ENCODE results near the gene RTKN. TPM values are rescaled to one million over a fixed set of nuclear protein-coding genes. Genes with fewer than 3 reads are reported as not detected.
"Not testable (repeated sequence)": the region's sequence is repeated elsewhere in the genome, so short reads cannot be mapped to it uniquely, and the experiment has no call there.

The RTKN gene
- total RNA-seq, 2 donors from 2014 or later = 36.1 to 80.8 TPM

DNA sequence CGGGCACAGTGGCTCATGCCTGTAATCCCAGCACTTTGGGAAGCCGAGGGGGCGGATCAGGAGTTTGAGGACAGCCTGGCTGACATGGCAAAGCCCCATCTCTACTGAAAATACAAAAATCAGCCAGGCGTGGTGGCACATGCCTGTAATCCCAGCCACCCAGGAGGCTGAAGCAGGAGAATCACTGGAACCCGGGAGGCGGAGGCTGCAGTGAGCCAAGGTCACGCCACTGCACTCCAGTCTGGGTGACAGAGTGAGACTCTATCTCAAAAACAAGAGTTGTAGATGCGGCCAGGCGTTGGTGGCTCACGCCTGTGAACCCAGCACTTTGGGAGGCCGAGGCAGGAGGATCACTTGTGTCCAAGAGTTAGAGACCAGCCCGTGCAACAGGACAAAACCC is 29.0 kb upstream of the RTKN start:
- ATAC-seq; H3K27me3 ChIP-seq; intact Hi-C loops (cut with DNase I); H3K27ac ChIP-seq; H3K9me3 ChIP-seq; H3K36me3 ChIP-seq (replicated peaks in 1 of 2; ENCODE audit: insufficient read depth in 1 of 2, low read depth in 2 of 2); DNase-seq; H3K4me3 ChIP-seq: not testable (repeated sequence)
- H3K4me1 ChIP-seq = peaks cover 30% of the 10 kb centered on the region
- WGBS, 2 donors = 89 to 90% methylated on average over 9 to 12 of the region's 12 CpGs
- peak in 1 of 3 donors; percentile 6 for TF ChIP-seq POLR2A (IDR thresholded peaks at IDR 0.05)

DNA sequence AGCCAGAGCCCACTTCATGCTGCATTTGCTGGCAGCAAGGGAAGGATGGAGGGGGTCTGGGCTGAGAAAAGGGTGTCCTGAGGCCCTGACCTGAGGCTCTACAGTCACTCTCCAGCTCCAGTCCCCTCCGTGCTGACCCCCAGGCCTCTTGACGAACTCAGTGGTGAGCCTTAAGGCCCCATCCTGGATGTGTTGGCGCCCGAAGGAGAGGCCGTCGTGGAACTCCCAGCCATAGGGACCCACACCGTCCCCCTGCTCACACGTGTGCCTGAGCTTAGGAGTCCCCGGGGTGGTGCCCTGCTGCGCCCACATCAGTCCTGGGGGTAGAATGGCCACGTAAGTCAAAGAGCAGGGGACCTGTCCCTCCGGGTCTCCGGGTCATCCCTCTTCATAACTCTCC is 22.7 kb upstream of the RTKN start:
- peak; percentile 4 for ATAC-seq
- no peaks in the 10 kb centered on the region for H3K36me3 ChIP-seq (replicated peaks in 1 of 2; ENCODE audit: insufficient read depth in 1 of 2, low read depth in 2 of 2)
- no peak for TF ChIP-seq POLR2A (IDR thresholded peaks at IDR 0.05)
- TF ChIP-seq, protein P1, sequence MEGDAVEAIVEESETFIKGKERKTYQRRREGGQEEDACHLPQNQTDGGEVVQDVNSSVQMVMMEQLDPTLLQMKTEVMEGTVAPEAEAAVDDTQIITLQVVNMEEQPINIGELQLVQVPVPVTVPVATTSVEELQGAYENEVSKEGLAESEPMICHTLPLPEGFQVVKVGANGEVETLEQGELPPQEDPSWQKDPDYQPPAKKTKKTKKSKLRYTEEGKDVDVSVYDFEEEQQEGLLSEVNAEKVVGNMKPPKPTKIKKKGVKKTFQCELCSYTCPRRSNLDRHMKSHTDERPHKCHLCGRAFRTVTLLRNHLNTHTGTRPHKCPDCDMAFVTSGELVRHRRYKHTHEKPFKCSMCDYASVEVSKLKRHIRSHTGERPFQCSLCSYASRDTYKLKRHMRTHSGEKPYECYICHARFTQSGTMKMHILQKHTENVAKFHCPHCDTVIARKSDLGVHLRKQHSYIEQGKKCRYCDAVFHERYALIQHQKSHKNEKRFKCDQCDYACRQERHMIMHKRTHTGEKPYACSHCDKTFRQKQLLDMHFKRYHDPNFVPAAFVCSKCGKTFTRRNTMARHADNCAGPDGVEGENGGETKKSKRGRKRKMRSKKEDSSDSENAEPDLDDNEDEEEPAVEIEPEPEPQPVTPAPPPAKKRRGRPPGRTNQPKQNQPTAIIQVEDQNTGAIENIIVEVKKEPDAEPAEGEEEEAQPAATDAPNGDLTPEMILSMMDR (IDR thresholded peaks at IDR 0.05) = no peak
- peak overlapping the region in 3 of 4 donors; percentile 64 to 89 (median 85) for H3K27ac ChIP-seq
- no peak for DNase-seq
- no peaks in the 10 kb centered on the region for H3K9me3 ChIP-seq
- H3K4me1 ChIP-seq = peaks cover 33% of the 10 kb centered on the region
- intact Hi-C loops (cut with DNase I) = no loop called here
- 4 to 7% methylated on average over 10 to 13 of the region's 13 CpGs for WGBS, 2 donors
- no peaks in the 10 kb centered on the region for H3K27me3 ChIP-seq
- H3K4me3 ChIP-seq = peak overlapping the region; percentile 92 to 93

DNA sequence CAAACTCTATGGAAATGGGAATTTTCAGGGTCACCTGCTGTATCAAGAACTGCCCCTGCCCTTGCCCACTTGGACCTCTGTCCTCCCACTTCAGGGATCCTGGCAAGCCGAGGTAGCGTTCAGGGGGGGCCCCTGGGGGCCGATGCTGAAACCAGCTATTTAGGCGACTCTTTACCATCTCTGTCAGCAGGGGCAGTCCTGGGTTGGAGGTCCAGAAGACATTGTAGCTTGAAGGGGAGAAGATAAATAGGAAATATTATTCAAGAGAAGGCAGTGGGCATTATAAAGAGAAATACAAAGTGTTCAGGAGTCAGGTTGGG is 21.0 kb upstream of the RTKN start:
- ATAC-seq (no peak), DNase-seq (no peak)
- no peak overlapping the region for H3K4me3 ChIP-seq
- H3K4me1 ChIP-seq = peaks cover 41% of the 10 kb centered on the region
- H3K9me3 ChIP-seq = no peaks in the 10 kb centered on the region
- WGBS, 2 donors = 80 to 87% methylated on average over 4 of the region's 4 CpGs
- no peaks in the 10 kb centered on the region for H3K27me3 ChIP-seq
- no peaks in the 10 kb centered on the region for H3K36me3 ChIP-seq (replicated peaks in 1 of 2; ENCODE audit: insufficient read depth in 1 of 2, low read depth in 2 of 2)
- intact Hi-C loops (cut with DNase I) = no loop called here
- TF ChIP-seq, protein P1 (IDR thresholded peaks at IDR 0.05) = no peak
- no peak for TF ChIP-seq POLR2A (IDR thresholded peaks at IDR 0.05)
- H3K27ac ChIP-seq = no peak overlapping the region

GRCh38 chr2:74462054-74462785 is 20.5 kb upstream of the RTKN start:
- no peaks in the 10 kb centered on the region for H3K9me3 ChIP-seq
- H3K27me3 ChIP-seq = no peaks in the 10 kb centered on the region
- no peak for ATAC-seq
- TF ChIP-seq, protein P1 (IDR thresholded peaks at IDR 0.05) = no peak
- TF ChIP-seq POLR2A (IDR thresholded peaks at IDR 0.05) = no peak
- 89 to 91% methylated on average over 9 to 20 of the region's 20 CpGs for WGBS, 2 donors
- no peak overlapping the region for H3K4me3 ChIP-seq
- intact Hi-C loops (cut with DNase I) = no loop called here
- DNase-seq = no peak
- no peaks in the 10 kb centered on the region for H3K36me3 ChIP-seq (replicated peaks in 1 of 2; ENCODE audit: insufficient read depth in 1 of 2, low read depth in 2 of 2)
- no peak overlapping the region for H3K27ac ChIP-seq
- H3K4me1 ChIP-seq = peaks cover 41% of the 10 kb centered on the region

DNA sequence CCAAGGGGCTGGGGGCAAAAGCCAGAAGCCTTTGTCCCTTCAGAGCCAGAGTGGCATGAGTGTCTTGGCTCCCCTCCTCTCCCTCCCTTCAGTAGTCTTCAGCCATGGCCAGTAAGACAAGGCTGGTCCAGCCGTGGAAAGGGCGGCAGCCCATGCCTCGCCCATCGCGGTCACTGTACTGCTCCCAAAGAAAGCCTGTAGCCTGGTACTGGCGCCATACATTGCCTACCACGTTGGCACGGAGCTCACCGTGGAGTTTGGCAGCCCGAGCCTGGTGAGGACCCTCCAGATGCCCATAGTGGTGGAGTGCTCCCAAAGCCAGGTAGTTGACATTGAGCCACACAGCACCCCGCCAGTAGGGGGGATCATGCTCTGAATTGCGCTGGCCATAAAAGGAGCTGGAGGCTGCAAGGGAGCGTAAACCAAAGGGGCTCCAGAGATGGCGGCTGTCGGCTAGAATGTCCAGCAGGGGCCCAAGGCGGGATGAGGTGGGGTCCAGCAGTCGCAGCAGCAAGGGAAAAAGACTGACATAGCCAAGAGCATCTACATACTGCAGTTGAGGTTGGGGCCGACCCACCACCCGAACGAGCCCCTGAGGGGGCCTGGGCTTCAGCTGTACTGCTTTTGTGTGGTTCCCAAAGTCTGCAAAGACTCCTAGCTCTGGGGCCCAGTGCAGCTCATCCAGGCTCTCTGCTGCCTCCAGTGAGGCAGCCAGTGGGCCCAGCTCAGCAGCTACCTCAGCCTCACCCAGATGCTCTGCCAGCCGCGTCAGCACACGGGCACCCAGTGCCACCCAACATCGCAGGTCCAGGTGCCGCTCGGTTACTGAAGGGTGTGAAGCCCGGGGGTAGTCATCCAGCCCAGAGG is 19.7 kb upstream of the RTKN start:
- peaks cover 47% of the 10 kb centered on the region for H3K4me1 ChIP-seq
- 91% methylated on average over 17 to 25 of the region's 27 CpGs for WGBS, 2 donors
- ATAC-seq (no peak), DNase-seq (peak in 1 of 4 donors; percentile 18)
- no peaks in the 10 kb centered on the region for H3K36me3 ChIP-seq (replicated peaks in 1 of 2; ENCODE audit: insufficient read depth in 1 of 2, low read depth in 2 of 2)
- H3K9me3 ChIP-seq = no peaks in the 10 kb centered on the region
- H3K4me3 ChIP-seq = no peak overlapping the region
- TF ChIP-seq, protein P1 (IDR thresholded peaks at IDR 0.05) = peak in 1 of 7 experiments; percentile 4
- no peak for TF ChIP-seq POLR2A (IDR thresholded peaks at IDR 0.05)
- H3K27me3 ChIP-seq = no peaks in the 10 kb centered on the region
- intact Hi-C loops (cut with DNase I) = no loop called here
- no peak overlapping the region for H3K27ac ChIP-seq

- WGBS, 2 donors = 62 to 86% methylated on average over 3 to 10 of the region's 10 CpGs
- DNase-seq; ATAC-seq; H3K4me3 ChIP-seq; H3K27ac ChIP-seq; intact Hi-C loops (cut with DNase I); H3K36me3 ChIP-seq (replicated peaks in 1 of 2; ENCODE audit: insufficient read depth in 1 of 2, low read depth in 2 of 2); H3K9me3 ChIP-seq; H3K27me3 ChIP-seq: not testable (repeated sequence)
- peaks cover 52% of the 10 kb centered on the region for H3K4me1 ChIP-seq
Measured at GRCh38 chr2:74460187-74460586, 18.4 kb upstream of the RTKN start.
